ENCODE results near the gene ANKRD23.
A peak's percentile ranks its signal among the peaks of the same experiment; 100 is the strongest.
"Not testable (repeated sequence)": the region's sequence is repeated elsewhere in the genome, so short reads cannot be mapped to it uniquely, and the experiment has no call there.

Gene ANKRD23

GRCh38 chr2:96863056-96863455, 19.2 kb upstream of the ANKRD23 start:
- not testable (repeated sequence) for DNase-seq

GRCh38 chr2:96861074-96861473, 17.3 kb upstream of the ANKRD23 start:
- DNase-seq: no peak

GRCh38 chr2:96860065-96861029, 16.5 kb upstream of the ANKRD23 start:
- no peak for DNase-seq

DNA sequence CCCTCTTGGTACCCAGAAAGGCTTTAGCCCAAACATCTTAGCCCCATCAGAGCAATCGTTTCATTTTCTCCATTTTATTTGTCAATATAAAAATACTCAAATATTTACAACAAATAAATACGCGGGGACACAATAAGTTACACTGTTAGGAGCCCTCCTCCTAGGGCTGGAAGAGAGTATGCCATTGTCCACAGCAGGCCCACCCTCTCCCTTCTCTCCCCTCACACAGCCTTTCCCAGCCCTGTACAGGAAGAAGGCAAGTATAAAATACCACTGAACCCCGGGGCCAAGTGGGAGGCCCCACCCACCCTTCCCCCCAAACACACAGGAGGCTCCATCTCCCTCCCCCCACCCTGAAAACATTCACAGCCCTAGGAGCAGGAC, 15.9 kb upstream of the ANKRD23 start:
- no peak for DNase-seq

- DNase-seq: no peak
These were observed 15.4 kb upstream of the ANKRD23 start for GRCh38 chr2:96859099-96859649.

DNA sequence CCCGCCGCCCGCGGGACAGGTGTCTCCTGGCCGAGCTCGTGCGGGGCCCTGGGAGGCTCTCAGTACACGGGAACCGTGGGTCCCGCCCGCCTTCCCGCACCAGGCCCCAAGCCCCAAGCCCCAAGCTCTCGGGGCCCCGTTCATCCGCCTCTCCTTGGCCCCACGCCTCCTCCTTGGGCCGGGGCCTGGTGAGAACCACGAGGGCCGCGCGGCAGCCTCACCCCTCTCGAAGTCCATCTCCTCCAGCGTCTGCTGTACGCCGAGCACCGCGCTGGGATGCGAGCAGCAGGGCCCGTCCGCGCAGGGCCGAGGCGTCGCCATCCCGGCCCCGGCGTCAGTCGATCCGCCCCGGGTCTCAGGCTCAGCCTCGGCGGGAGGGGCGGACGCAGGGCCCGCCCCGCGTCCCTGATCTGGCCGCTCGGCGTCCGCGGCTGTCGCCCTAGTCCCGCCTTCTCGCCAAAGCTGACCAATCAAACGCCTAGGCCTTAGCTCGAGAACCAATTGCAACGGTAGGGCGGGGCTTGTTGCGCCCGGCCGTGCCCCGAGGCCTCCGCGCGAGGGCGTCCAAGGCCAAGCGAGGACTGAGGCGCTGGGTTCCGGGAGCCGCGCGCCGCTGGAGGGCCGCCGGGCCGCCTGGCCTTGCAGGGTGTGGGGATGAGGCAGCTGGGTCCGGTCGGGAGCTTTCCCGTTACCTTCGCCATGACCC, 14.0 kb upstream of the ANKRD23 start, which contains the start of gene ANKRD39:
Gene ANKRD39, minus strand, starts transcription at position 350 of the 706 bp plus-strand sequence. Its CDS starts 29 bp downstream, at position 321.
- DNase-seq: peak; percentile 95

- DNase-seq: no peak
These were observed 13.2 kb upstream of the ANKRD23 start for GRCh38 chr2:96856776-96857666.

- DNase-seq: no peak
These were observed 9.5 kb upstream of the ANKRD23 start for GRCh38 chr2:96853321-96853720.

GRCh38 chr2:96852667-96853066, 8.8 kb upstream of the ANKRD23 start:
- DNase-seq: no peak

- no peak for DNase-seq
These were observed 4.4 kb upstream of the ANKRD23 start for GRCh38 chr2:96848264-96848663.

GRCh38 chr2:96847586-96847985, 3.8 kb upstream of the ANKRD23 start:
- DNase-seq: no peak

- no peak for DNase-seq
These were observed 3.0 kb upstream of the ANKRD23 start for GRCh38 chr2:96846825-96847224.

- no peak for DNase-seq
These were observed 586 bp upstream of the ANKRD23 start for GRCh38 chr2:96844405-96844808.

DNA sequence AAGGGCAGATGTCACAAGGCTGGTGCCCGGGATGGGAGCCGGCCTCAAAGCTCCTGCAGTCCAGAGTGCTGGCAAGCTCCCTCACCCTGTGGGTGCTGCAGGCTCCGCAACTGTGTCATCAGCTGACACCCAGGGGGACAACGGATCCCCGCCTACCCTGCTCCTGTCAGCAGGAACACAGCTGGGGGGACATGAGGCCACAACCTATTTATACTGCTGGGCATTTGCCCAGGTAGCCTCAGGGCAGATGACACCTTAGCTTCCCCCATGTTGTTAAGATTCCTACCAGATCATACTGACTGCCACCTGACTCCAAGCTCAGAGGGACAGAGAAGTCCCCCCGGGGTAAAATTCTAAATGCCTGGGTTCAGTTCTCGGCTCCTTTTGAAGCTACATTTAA, 1.2 kb downstream of the ANKRD23 start:
- no peak for DNase-seq

GRCh38 chr2:96841701-96842495, 1.9 kb downstream of the ANKRD23 start:
- no peak for DNase-seq

GRCh38 chr2:96839875-96840850, 3.7 kb downstream of the ANKRD23 start:
- DNase-seq: no peak

DNA sequence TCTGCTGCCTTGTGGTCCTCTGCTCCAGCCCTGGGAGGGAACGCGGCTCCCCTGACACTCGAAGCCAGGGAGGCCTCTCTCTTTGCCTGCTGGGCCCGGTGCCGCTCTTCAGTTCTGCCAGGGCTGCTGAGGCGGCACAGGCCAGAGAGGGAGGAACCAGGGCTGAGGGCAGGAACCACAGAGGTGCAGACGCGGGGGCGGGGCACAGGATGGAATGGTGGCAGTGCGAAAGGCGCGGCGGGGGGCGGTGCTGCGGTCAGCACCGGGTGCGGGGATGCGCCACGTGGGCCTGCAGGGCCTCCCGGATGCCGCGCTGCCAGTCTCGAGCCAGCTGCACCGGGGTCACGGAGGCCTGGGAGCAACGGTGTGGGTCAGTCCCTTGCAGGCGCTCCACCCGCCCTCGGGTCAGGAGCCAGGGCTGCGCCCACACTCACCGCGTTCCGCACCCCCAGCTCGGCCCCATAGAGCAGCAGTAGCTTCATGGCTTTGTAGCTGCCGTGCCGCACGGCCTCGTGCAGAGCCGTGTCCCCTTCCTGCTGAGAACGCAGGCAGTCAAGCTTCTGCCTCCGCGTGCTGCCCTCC, 4.4 kb downstream of the ANKRD23 start:
- DNase-seq: no peak

DNA sequence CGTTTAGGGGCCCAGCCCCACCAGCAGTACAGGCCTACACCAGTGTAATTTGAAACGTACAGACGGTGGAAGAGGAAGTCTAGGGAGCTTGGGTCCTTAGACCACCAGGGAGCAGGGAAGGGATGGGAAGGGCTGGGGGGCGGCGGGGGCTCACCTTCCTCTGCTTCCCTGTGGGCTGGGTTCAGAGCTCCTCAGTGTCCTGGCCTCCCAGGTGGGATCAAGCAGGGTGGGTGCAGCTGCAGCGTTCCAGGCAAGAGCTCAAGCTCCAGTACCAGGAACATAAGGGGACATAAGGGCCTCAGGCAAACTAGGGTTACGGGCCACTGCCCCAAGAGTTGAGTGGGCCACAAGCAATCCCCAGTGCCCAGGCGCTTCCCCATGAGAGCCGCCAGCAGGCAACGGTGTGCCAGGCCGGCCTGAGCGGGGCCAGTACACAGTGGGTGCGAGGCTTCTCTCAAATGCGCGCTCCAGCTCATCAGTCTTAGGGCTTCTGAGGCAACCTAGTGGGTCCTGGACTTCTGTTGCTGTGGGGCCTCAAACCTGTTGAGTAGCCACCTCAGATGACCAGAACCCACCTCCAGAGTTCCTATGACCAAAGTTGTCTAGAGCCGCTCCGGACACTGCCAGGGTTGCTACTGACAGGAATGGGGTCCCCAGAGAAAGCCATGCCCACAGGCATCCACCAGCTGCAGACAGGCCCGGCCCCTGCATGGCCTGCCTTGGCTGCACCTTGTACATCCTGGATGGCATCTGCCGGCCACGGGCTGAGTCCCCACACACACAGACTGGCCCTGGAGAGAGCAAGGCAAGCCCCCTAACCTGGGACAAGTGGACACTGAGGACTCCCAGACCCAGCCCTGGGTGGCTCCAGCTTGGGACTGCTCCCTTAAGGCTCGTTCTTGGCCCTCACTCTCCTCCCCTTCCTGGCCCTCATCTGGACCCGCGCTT, 5.2 kb downstream of the ANKRD23 start:
- DNase-seq: no peak

DNA sequence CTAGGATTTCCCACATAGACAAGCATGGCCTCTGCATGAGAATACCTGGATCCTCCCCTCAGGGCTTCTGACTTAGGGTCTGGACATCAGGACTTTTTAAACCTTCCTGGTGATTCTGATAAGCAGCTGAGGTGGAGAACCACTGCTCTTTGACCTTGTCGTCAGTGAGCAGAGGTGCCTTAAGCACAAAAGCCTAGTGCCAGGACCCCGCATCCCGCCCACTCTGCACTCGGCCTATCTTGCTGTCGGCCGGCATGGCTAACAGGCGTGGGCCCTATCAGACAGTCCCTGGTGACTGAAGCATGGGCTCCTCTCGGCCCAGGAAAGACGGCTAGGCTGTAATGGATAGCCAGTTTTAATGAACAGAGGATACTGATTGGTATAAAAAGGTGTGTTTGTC, 6.2 kb downstream of the ANKRD23 start:
- DNase-seq: no peak

All from NCI-H1092 (cell line).